ENCODE results near the gene TIMM22.
A peak's percentile ranks its signal among the peaks of the same experiment; 100 is the strongest.
"Not testable (repeated sequence)": the region's sequence is repeated elsewhere in the genome, so short reads cannot be mapped to it uniquely, and the experiment has no call there.

Gene TIMM22

GRCh38 chr17:973053-973452 lies 23.9 kb upstream of the TIMM22 start:
- no peak for DNase-seq (ENCODE audit: low read depth)

DNA sequence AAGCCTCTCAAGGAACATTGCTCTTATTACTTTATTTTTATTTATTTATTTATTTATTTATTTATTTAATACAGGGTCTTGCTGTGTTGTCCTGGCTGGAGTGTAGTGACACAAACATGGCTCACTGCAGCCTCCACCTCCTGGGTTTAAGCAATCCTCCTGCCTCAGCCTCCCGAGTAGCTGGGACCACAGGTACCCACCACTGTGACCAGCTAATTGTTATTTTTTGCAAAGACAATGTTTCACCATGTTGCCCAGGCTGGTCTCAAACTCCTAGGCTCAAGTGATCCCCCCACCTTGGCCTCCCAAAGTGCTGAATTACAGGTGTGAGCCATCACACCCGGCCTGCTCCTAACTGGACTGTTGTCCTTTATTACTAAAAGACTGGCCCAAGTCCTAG lies 22.2 kb upstream of the TIMM22 start:
- DNase-seq (ENCODE audit: low read depth) = not testable (repeated sequence)

DNA sequence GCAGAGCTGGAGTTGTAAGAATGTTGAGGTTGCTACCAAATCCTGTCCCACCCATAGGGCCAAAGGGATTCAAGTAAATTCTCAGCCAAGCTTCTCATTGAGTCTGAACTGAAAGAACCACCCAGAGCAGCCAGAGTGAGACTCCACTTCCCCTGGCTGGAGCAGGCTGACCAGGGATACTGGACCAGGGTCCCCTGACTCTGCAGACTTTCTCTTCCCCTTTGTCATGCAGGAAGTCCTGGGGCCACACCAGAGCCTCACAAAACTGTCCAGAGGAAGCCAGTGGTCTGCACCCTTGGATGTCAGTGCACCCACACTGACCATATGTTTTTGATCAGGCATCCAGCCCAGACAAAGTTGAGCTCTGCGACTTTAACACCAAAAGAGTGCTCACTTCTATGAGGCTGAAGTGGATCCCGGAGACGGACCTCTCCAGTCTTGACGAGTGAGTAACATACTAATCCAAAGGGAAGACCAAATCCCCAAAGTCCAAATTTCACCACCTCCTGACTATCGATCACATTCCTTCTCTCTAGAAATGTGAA lies 21.5 kb upstream of the TIMM22 start:
- DNase-seq (ENCODE audit: low read depth) = no peak

DNA sequence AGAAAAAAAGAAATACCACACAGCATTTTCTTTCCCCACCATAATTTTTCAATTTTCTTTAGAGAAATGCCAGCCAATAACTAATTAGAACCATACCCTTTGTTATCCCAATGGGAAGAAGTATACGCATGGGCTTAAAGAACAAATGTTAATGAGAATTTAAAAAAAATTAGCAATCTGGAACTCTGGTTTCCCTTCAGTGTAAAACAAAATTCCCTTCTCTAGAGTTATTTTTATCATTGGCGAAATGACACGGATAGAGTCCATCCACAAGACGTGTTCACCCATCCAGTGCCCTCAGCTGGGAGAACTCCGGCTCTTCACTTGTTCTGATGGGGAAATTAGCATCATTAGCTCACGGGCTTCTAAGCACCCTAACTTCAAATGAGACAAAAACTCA lies 20.6 kb upstream of the TIMM22 start:
- no peak for DNase-seq (ENCODE audit: low read depth)

- DNase-seq (ENCODE audit: low read depth) = no peak
Measured at GRCh38 chr17:977166-977565, 19.8 kb upstream of the TIMM22 start.

GRCh38 chr17:978103-979093 lies 18.5 kb upstream of the TIMM22 start:
- DNase-seq (ENCODE audit: low read depth) = no peak

DNA sequence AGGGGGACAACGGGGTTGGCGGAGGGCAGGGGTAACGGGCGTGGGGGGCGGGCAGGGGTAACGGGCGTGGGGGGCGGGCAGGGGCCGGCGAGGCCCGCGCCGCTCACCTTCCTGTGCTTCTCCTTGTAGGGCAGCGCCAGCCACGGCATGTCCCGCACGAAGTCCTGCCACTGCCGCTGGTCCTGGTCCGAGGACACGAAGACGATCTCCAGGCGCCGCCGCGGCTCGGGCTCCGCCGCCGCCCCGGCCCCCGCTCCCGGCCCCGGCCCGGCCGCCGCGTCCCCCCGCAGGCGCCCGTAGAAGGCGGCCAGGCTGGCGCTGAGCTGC lies 17.8 kb upstream of the TIMM22 start:
- DNase-seq (ENCODE audit: low read depth) = no peak

- peak; percentile 88 for DNase-seq (ENCODE audit: low read depth)
Measured at GRCh38 chr17:979539-980405, 17.2 kb upstream of the TIMM22 start, which contains the start of gene NXN. Gene NXN, minus strand, starts transcription at chr17:979776.

- DNase-seq (ENCODE audit: low read depth) = peak; percentile 67
Measured at GRCh38 chr17:980406-981291, 16.3 kb upstream of the TIMM22 start.

DNA sequence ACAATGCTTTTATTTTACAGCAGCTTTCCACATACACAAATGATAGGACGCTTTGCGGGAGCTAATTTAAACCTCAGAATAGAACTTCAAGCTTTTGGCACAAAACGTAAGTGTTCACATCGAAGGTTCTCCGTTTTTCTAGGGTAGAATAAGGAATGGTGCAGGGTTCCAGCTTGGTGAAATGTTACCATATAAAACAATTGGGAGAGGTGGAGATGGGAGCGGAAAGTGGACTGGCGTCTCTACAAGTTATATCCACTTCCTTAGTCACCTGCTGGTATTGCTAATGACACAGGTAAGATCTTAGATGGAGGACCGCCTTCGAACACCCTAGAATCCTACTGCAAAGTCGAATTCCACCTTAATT lies 15.7 kb upstream of the TIMM22 start:
- DNase-seq (ENCODE audit: low read depth) = no peak

- no peak for DNase-seq (ENCODE audit: low read depth)
Measured at GRCh38 chr17:983921-984320, 13.0 kb upstream of the TIMM22 start.

DNA sequence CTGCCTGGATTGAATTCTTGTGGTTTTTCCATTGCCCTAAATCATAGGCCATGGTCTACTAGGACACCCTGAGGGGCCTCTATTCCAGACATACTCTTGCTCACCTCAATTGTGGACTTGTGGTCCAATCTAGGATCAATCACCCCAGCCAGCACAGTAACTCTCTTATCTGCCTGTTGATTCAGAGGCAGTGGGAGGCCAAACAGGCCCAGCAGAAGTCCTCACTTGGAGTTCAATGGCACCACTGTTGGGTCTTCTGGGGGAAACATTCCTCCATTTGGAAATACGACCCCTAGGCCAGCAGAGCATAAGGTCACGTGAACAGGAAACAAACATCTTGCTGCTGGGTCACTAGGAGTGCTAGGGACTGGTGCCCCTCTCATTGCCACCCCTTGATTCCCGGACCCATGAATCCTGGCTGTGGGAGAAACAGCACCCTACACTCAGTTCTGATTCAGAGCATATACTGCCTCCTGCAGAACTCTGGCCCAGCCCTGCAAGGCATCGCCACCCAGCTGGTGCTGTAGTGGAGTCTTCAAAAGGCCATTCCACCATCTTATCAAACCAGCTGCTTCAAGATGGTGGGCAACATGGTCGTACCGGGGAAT lies 10.5 kb upstream of the TIMM22 start:
- DNase-seq (ENCODE audit: low read depth) = no peak

DNA sequence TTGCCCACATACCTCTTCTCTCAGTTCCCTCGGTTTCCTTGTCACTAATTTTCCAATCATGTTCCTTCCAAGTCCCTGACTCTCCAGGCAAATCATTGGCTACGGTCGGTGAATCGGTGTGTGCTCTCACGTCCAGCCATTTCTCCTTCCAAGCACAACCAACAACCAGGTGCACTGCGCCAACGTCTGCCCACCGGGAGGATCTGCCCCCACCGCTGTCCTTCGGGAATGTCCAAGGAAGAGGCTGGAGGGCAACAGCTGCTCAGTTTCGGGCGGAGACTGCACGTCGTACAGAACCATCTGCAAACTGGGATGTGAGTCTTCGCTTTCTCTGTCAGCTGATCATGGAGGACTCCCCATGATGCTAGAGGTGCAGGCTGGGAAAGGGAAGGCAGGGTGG lies 9.0 kb upstream of the TIMM22 start:
- no peak for DNase-seq (ENCODE audit: low read depth)

DNA sequence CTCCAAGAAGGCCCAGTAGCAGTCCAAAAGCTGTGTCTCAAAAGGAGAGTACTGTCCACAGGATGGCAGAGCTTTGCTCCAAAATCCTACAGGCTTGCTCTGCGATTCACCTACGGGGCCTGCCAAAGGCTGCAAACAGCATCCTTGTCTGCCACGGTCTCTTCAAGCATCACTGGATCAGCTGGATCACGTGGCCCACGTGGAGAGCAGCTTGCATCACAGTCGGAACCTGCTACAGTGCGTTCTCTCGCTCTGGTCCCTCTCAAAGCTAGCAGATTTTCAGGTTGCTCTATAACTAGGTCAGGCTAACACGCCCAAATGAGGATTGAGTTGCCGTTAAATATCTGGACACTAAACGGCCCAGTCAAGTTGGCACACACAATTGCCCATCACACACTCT lies 8.4 kb upstream of the TIMM22 start:
- DNase-seq (ENCODE audit: low read depth) = no peak

DNA sequence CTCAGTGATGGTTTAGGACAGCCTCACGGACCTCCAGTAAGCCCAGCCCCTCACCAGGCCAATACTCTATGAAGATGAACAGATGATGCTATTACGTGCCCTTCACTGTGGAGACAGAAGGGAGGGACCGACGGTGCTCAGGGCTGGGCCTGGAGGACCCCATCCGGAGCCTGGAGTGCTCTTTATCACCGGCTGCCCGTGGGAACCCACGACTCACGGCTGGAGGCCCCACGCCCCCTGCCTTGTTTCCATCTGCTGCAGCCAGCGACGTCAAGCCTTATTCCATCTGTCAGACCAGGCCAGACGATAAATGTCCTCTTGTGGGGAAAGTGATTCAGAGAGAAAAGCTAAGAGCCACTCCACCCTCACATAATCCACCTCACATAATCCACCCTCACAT lies 4.0 kb upstream of the TIMM22 start:
- DNase-seq (ENCODE audit: low read depth) = no peak

DNA sequence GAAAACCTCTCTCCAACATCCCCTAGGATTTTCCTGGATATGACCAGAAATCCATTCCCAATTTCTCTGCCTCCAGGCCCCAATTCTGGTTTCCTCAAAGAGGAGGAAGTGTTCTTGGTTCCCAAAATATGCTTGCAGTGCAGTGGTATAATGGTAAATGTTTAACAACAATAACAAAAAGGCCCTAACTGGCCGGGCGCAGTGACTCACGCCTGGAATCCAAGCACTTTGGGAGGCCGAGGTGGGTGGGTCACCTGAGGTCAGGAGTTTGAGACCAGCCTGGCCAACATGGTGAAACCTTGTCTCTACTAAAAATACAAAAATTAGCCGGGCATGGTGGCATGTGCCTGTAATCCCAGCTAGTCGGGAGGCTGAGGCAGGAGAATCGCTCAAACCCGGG lies 1.6 kb upstream of the TIMM22 start:
- not testable (repeated sequence) for DNase-seq (ENCODE audit: low read depth)

GRCh38 chr17:998111-998510 lies 1.2 kb downstream of the TIMM22 start:
- no peak for DNase-seq (ENCODE audit: low read depth)

DNA sequence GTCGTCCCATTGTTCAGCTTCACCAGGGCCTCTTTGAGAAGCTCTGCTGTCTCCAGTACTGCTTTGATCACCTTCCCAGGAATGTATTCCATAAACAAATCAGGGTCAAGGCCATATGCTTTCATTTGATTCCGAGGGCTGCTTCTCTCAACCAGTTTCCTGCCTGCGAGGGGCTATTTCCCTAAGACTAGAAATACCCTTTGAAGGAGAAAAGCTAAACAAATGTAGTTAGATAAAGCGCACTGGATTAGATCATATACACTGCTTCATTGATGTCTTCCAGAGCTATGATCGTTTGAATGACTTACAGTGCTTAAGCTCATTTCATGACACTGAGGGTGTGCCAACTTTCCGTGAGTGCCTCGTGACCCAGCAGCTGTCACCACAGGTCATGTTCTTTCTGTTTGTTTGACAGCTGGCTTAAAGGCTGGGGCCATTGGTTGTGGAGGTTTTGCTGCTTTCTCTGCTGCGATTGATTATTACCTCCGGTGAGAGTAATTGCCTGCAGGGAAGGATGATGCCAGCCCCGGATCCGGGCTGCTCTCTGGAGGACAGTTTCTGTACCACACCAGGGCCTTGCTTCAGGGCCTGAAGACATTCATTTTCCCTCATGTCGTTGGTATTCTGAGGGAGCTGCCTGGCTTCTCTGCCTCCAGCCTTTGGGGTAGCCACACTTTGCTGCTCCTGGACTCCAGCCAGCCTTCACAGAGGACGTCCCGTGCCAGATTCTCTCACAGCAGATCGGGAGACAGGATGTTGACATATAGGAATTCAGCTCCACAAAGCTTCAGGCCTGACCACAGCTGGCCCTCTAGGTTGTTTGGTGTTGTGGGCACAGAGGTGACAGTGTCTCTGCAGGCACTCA lies 3.9 kb downstream of the TIMM22 start:
- DNase-seq (ENCODE audit: low read depth) = no peak

DNA sequence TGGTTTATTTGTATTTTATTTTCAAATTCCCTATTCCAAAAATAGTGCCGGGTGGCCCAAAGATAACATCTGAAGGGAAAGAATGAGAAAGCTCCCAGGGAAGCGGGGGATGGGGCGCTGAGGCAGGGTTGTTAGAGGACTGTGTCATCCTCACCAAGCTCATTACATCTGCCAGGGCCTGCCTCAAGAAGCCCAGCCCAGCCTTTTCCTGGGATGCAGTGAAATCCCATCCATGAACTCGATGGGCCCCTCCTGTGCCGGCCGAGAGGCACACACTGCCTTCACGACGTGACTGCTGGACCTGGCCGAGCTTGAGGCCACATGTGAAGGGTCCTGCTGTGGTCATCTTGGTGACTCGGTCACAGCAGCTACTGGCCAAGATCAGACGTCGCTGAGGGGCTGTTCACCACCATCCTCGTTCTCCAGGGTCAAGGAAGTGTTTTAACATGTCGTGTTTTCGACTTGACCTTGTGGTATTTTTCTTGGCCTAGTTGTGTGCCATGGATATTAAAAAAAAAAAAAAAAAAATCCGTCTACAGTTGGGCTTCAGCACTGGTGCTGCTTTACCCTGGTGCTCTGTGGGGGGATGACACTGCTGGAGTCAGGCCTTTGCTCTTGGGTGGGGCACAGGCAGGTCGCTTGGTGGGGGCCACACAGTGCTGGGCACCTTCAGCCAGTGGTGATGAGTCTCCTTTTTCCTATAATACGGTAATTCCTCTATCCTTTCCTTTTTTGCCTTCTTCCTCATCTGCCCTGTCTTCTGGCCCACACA lies 4.9 kb downstream of the TIMM22 start:
- no peak for DNase-seq (ENCODE audit: low read depth)

GRCh38 chr17:1002412-1002753 lies 5.5 kb downstream of the TIMM22 start:
- DNase-seq (ENCODE audit: low read depth) = no peak

Measured in activated T-helper 1 cell treated with Interleukin-2 at 50 U/mL for 16 hours (primary cell).